Vagina (tissue), 2 donors: ENCODE results near the gene GSTM1. TPM values are rescaled to one million over a fixed set of nuclear protein-coding genes. Genes with fewer than 3 reads are reported as not detected.
"Not testable (repeated sequence)": the region's sequence is repeated elsewhere in the genome, so short reads cannot be mapped to it uniquely, and the experiment has no call there.

Source experiments
- DNase-seq, 2 donors: peaks; one replicate each; pipeline ENCODE4 v3.0.0-alpha.2; 2017; ENCODE audit errors: extremely low spot score in 2 of 2
- H3K27ac ChIP-seq: fragments of 200-600 bp; sonication (generic); one replicate; pipeline ENCODE4 v1.5.1; 2019
- H3K27me3 ChIP-seq: fragments of 200-600 bp; sonication (generic); one replicate; pipeline ENCODE4 v1.5.1; 2019
- H3K36me3 ChIP-seq, 2 donors: fragments of 200-600 bp; sonication (generic); one replicate each; pipeline ENCODE4 v1.5.1; 2017 to 2019
- H3K4me1 ChIP-seq: fragments of 200-600 bp; sonication (generic); one replicate; pipeline ENCODE4 v1.5.1; 2019
- H3K4me3 ChIP-seq, 2 donors: fragments of 200-600 bp; sonication (generic); 1 replicate in 1 of 2; 2 replicates in 1 of 2; pipeline ENCODE4 v1.5.1; 2016 to 2019
- H3K9me3 ChIP-seq: fragments of 200-600 bp; sonication (generic); one replicate; pipeline ENCODE4 v1.5.1; 2019
- CTCF ChIP-seq, 3 experiments: fragments of 450-650 bp in 2 of 3; fragments of 200-600 bp in 1 of 3; sonication (generic) in 1 of 3; IDR thresholded peaks; one replicate each; pipeline ENCODE4 v1.5.1; 2017 to 2019; ENCODE audit warnings: antibody characterized with exemption in 3 of 3, mild to moderate bottlenecking in 2 of 3, moderate library complexity in 2 of 3
- POLR2A ChIP-seq, 2 donors: fragments of 450-650 bp; IDR thresholded peaks; one replicate each; pipeline ENCODE4 v1.6.1; 2017; ENCODE audit warnings: antibody characterized with exemption in 2 of 2, mild to moderate bottlenecking in 2 of 2, moderate library complexity in 2 of 2
- POLR2AphosphoS5 ChIP-seq, 2 donors: sonication (generic); formaldehyde crosslinking; IDR thresholded peaks; one replicate each; pipeline ENCODE4 v1.9.0; 2017; ENCODE audit warnings: antibody characterized with exemption in 2 of 2, mild to moderate bottlenecking in 2 of 2, low read depth in 1 of 2; ENCODE audit not compliant: insufficient read depth in 1 of 2
- intact Hi-C: fragments of 100-400 bp; cut with DNase I; formaldehyde crosslinking; loops from one replicate; pipeline ENCODE4 v1.15.1; 2023
- total RNA-seq: library from RNA; depleted of rRNA; stranded (reverse); fragments of >200 nt; gene quantifications from one replicate; pipeline ENCODE4 v1.2.3, GENCODE V29; 2016

Gene GSTM1
- total RNA-seq, 1 donor from 2014 or later = 156 TPM

GRCh38 chr1:109659145-109659544 is 28.5 kb upstream of the GSTM1 start:
- DNase-seq = peak in 1 of 2 donors; percentile 77
- H3K27me3 ChIP-seq = no peaks in the 10 kb centered on the region
- peaks cover 0 to 4% of the 10 kb centered on the region in 2 donors for H3K36me3 ChIP-seq
- no peaks in the 10 kb centered on the region for H3K9me3 ChIP-seq
- intact Hi-C loops = no loop called here
- H3K27ac ChIP-seq = no peak overlapping the region
- no peak overlapping the region for H3K4me3 ChIP-seq
- peaks cover 20% of the 10 kb centered on the region for H3K4me1 ChIP-seq
- TF ChIP-seq POLR2AphosphoS5 (IDR thresholded peaks at IDR 0.05; ENCODE audit: insufficient read depth in 1 of 2, low read depth in 1 of 2) = no peak
- TF ChIP-seq POLR2A (IDR thresholded peaks at IDR 0.05) = no peak
- TF ChIP-seq CTCF (IDR thresholded peaks at IDR 0.05) = no peak

GRCh38 chr1:109659997-109660690 is 27.5 kb upstream of the GSTM1 start:
- DNase-seq = no peak
- H3K36me3 ChIP-seq = peaks cover 0 to 4% of the 10 kb centered on the region in 2 donors
- no peak for TF ChIP-seq CTCF (IDR thresholded peaks at IDR 0.05)
- no peak for TF ChIP-seq POLR2A (IDR thresholded peaks at IDR 0.05)
- no peak for TF ChIP-seq POLR2AphosphoS5 (IDR thresholded peaks at IDR 0.05; ENCODE audit: insufficient read depth in 1 of 2, low read depth in 1 of 2)
- H3K4me3 ChIP-seq = no peak overlapping the region
- H3K9me3 ChIP-seq = no peaks in the 10 kb centered on the region
- peaks cover 14% of the 10 kb centered on the region for H3K4me1 ChIP-seq
- intact Hi-C loops = no loop called here
- H3K27me3 ChIP-seq = no peaks in the 10 kb centered on the region
- no peak overlapping the region for H3K27ac ChIP-seq

- intact Hi-C loops = not testable (repeated sequence)
Measured at GRCh38 chr1:109660691-109661026, 27.0 kb upstream of the GSTM1 start.

GRCh38 chr1:109661391-109661790 is 26.2 kb upstream of the GSTM1 start:
- Histone ChIP-seq H3K4me3 (no peak overlapping the region), H3K27ac (no peak overlapping the region), H3K9me3 (no peaks in the 10 kb centered on the region), H3K4me1 (peaks cover 5% of the 10 kb centered on the region), H3K27me3 (no peaks in the 10 kb centered on the region), H3K36me3 (peaks cover 0 to 4% of the 10 kb centered on the region in 2 donors)
- intact Hi-C loops = no loop called here
- no peak for TF ChIP-seq POLR2A (IDR thresholded peaks at IDR 0.05)
- no peak for TF ChIP-seq CTCF (IDR thresholded peaks at IDR 0.05)
- TF ChIP-seq POLR2AphosphoS5 (IDR thresholded peaks at IDR 0.05; ENCODE audit: insufficient read depth in 1 of 2, low read depth in 1 of 2) = no peak
- DNase-seq = no peak

More at GRCh38 chr1:109660691-109661026, 27.0 kb upstream of the GSTM1 start:
- not testable (repeated sequence) for H3K36me3 ChIP-seq, H3K27me3 ChIP-seq, H3K9me3 ChIP-seq, DNase-seq, H3K4me1 ChIP-seq, H3K4me3 ChIP-seq, H3K27ac ChIP-seq

- no peaks in the 10 kb centered on the region for H3K9me3 ChIP-seq
Measured at GRCh38 chr1:109664671-109665070, 22.9 kb upstream of the GSTM1 start.

More at GRCh38 chr1:109664671-109665070, 22.9 kb upstream of the GSTM1 start:
- TF ChIP-seq POLR2A (IDR thresholded peaks at IDR 0.05) (no peak), CTCF (IDR thresholded peaks at IDR 0.05) (no peak), POLR2AphosphoS5 (IDR thresholded peaks at IDR 0.05; ENCODE audit: insufficient read depth in 1 of 2, low read depth in 1 of 2) (no peak)
- H3K4me3 ChIP-seq = no peak overlapping the region
- no peak for DNase-seq
- H3K27ac ChIP-seq = no peak overlapping the region
- H3K27me3 ChIP-seq = no peaks in the 10 kb centered on the region
- peaks cover 0 to under 1% of the 10 kb centered on the region in 2 donors for H3K36me3 ChIP-seq
- intact Hi-C loops = no loop called here
- H3K4me1 ChIP-seq = peaks cover 5% of the 10 kb centered on the region
